ENCODE data around the gene AVP.

Gene AVP

GRCh38 chr20:3109350-3110302, 25.1 kb upstream of the AVP start:
- no peak for DNase-seq

- DNase-seq: no peak
Observed at GRCh38 chr20:3107464-3108025, 23.0 kb upstream of the AVP start.

- DNase-seq: no peak
Observed at GRCh38 chr20:3106658-3107463, 22.3 kb upstream of the AVP start.

GRCh38 chr20:3106185-3106584, 21.7 kb upstream of the AVP start:
- DNase-seq: no peak

- DNase-seq: no peak
Observed at GRCh38 chr20:3105256-3106137, 21.0 kb upstream of the AVP start.

- no peak for DNase-seq
Observed at GRCh38 chr20:3103369-3104032, 19.0 kb upstream of the AVP start.

GRCh38 chr20:3102575-3103368, 18.2 kb upstream of the AVP start:
- DNase-seq: no peak

- DNase-seq: no peak
Observed at GRCh38 chr20:3101737-3102574, 17.4 kb upstream of the AVP start.

GRCh38 chr20:3101251-3101650, 16.7 kb upstream of the AVP start:
- DNase-seq: no peak

GRCh38 chr20:3100480-3100879, 16.0 kb upstream of the AVP start:
- DNase-seq: no peak

GRCh38 chr20:3094848-3095629, 10.5 kb upstream of the AVP start:
- DNase-seq: no peak

- DNase-seq: no peak
Observed at GRCh38 chr20:3093861-3094361, 9.4 kb upstream of the AVP start.

GRCh38 chr20:3092611-3093379, 8.3 kb upstream of the AVP start:
- peak; percentile 33 for DNase-seq

- no peak for DNase-seq
Observed at GRCh38 chr20:3090565-3090964, 6.0 kb upstream of the AVP start.

- no peak for DNase-seq
Observed at GRCh38 chr20:3088031-3088430, 3.5 kb upstream of the AVP start.

- DNase-seq: no peak
Observed at GRCh38 chr20:3085571-3086072, 1.1 kb upstream of the AVP start.

GRCh38 chr20:3084986-3085360, 449 bp upstream of the AVP start:
- no peak for DNase-seq

Measured in fibroblast of skin of right biceps (primary cell).